Measurements from ENCODE around the gene DENR. TPM values are rescaled to one million over a fixed set of nuclear protein-coding genes. Genes with fewer than 3 reads are reported as not detected.

DENR gene
- total and polyA plus RNA-seq, 5 donors = 16.5 to 26.5 (median 25.7) TPM

Other genes with a start within 250 kb of the DENR start
- gene RSRC2, start 225.9 kb upstream of the DENR start, total RNA-seq = 10 to 100 TPM; 40.2 to 49.6 (median 44.1) TPM
- gene RSRC2, start 225.9 kb upstream of the DENR start, polyA plus RNA-seq = 47.5 TPM
- gene KNTC1, start 225.6 kb upstream of the DENR start, total RNA-seq = 1 to 10 TPM; 2.7 to 4.7 (median 4.2) TPM
- 2.7 TPM for gene KNTC1, start 225.6 kb upstream of the DENR start, polyA plus RNA-seq
- under 1 TPM in 1 of 4 donors, not detected in 3; 0.58 TPM for gene HCAR2, start 49.5 kb upstream of the DENR start, total RNA-seq
- 0.16 TPM for gene HCAR2, start 49.5 kb upstream of the DENR start, polyA plus RNA-seq
- not detected for gene HCAR3, start 36.0 kb upstream of the DENR start, total RNA-seq
- gene HCAR3, start 36.0 kb upstream of the DENR start, polyA plus RNA-seq = 0.05 TPM
- under 1 TPM in 3 of 4 donors, not detected in 1; 0.08 to 0.12 (median 0.11) TPM for gene HCAR1, start 22.0 kb upstream of the DENR start, total RNA-seq
- 0.20 TPM for gene HCAR1, start 22.0 kb upstream of the DENR start, polyA plus RNA-seq
- gene CCDC62, start 21.7 kb downstream of the DENR start, total RNA-seq = 1 to 10 TPM in 2 of 4 donors, under 1 TPM in 2; 0.88 to 1.4 (median 1.1) TPM
- 0.07 TPM for gene CCDC62, start 21.7 kb downstream of the DENR start, polyA plus RNA-seq
- gene HIP1R, start 82.6 kb downstream of the DENR start, total RNA-seq = 10 to 100 TPM; 25.0 to 48.7 (median 34.2) TPM
- gene HIP1R, start 82.6 kb downstream of the DENR start, polyA plus RNA-seq = 34.9 TPM
- gene VPS37B, start 143.3 kb downstream of the DENR start, total RNA-seq = 10 to 100 TPM; 17.9 to 22.2 (median 18.9) TPM
- 21.1 TPM for gene VPS37B, start 143.3 kb downstream of the DENR start, polyA plus RNA-seq
- gene ABCB9, start 213.6 kb downstream of the DENR start, total RNA-seq = 1 to 10 TPM; 6.0 to 7.0 (median 6.7) TPM
- 5.2 TPM for gene ABCB9, start 213.6 kb downstream of the DENR start, polyA plus RNA-seq
- gene OGFOD2, start 222.4 kb downstream of the DENR start, total RNA-seq = 10 to 100 TPM in 3 of 4 donors, 1 to 10 TPM in 1; 9.6 to 17.8 (median 14.7) TPM
- 14.6 TPM for gene OGFOD2, start 222.4 kb downstream of the DENR start, polyA plus RNA-seq
- gene ARL6IP4, start 227.9 kb downstream of the DENR start, total RNA-seq = 100 to 1,000 TPM; 158 to 185 (median 168) TPM
- 299 TPM for gene ARL6IP4, start 227.9 kb downstream of the DENR start, polyA plus RNA-seq

Measured in right cardiac atrium (tissue), 5 donors.